ENCODE measurements around the gene TMCC2.
"Not testable (repeated sequence)": the region's sequence is repeated elsewhere in the genome, so short reads cannot be mapped to it uniquely, and the experiment has no call there.

The TMCC2 gene

GRCh38 chr1:205216588-205216987 is 11.2 kb upstream of the TMCC2 start:
- no peak for DNase-seq

DNA sequence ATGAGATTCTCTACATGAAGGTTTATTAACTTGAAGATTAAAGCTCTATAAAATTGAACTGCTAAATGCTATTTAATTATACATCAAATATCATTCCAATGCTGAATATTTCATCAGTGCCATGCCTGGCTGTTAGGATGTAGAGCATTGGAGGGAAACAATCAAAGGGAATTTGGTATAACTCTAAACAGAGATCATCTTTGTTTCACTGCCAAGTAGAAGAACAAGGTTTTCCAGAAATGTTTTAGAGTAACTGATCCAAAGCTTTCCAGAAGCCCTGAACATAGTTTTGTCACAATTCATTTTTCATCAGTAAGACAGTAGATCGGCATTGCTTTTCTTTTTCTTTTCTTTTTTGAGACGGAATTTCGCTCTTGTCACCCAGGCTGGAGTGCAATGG is 10.3 kb upstream of the TMCC2 start:
- no peak for DNase-seq

- no peak for DNase-seq
These were observed 7.3 kb upstream of the TMCC2 start for GRCh38 chr1:205220421-205220820.

DNA sequence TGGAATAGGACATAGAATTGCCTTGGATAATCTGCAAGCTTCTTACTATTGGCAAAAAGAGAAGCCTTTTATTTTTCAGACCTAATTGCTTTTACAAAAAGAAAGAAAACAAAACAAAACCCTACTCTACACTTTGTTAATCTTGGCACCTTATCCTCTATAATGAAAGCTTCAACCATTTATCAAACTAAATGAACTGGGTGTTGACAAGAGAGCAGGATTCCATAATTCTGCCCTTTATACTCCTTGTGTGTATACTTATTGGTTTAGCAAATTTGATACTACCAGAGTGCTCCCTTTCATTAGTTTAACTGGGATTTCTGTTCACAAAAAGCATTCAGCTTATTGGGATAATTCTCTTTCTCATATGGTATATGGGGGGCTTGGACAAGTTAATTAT is 3.0 kb upstream of the TMCC2 start:
- DNase-seq, result peak in 1 of 3 experiments; percentile 43

DNA sequence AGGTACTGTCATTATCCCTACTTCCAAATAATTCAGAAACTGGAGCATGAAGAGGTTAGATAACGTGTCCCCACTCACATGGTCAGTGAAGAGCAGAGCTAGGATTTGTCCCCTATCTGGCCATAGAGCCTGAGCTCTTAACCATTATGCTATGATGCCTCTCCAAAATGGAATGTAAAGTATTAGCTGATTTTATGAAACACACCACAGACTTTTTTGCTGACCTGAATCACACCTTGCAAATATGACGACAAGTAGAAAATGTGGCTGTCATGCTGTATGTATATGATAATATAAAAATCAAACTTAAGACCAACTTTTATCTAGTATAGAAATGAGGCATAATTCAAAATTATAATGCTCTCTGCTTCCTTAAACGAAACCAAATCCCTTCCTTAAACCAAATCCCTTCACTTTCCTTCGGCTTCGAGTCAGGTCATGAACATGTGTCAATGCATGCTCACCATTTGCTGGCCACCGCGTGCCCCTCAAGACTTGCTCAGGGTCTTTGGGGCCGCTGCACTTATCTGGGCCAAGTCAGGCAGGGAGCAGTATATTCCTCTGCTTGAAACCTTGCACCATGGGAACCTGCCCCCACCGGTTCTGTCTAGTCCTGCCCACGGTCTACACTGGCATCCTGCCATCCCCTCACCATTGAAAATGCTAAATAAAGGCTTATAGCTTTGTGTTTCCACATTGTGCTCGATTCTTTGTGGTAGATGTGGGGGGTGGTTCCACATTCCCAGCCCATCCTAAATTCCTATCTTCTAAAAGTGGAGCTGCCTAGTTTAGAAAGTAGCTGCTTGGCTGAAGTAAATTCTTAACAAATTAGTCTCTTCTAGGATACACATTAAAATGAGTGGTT is 1.6 kb upstream of the TMCC2 start:
- DNase-seq, result no peak

- DNase-seq, result peak; percentile 34 to 68 (median 39)
These were observed 720 bp upstream of the TMCC2 start for GRCh38 chr1:205226868-205227583.

GRCh38 chr1:205228093-205228521 is 361 bp downstream of the TMCC2 start:
- peak in 2 of 3 experiments; percentile 54 to 72 for DNase-seq

DNA sequence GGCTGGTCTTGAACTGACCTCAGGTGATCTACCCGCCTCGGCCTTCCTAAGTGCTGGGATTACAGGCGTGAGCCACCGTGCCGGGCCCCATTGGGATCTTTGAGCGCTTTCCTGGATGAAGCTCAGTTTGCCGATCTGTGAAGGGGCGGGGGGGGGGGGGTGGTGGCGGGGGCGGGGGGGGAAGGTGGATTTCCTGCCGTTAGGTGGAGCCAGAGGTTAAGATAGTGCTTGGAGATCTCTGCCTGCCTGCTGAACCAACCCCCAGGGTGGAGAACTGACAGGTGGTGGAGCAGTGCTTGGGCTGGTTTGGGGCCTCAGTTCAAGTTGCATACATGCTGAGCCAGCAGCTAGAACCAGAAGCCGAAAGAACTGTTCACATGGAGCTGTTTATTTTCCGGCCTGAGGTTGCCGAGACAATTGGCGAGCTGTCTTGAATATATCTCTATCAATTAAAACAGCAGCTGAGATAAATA is 1.7 kb downstream of the TMCC2 start:
- DNase-seq, result peak; percentile 67 to 96 (median 90)

DNA sequence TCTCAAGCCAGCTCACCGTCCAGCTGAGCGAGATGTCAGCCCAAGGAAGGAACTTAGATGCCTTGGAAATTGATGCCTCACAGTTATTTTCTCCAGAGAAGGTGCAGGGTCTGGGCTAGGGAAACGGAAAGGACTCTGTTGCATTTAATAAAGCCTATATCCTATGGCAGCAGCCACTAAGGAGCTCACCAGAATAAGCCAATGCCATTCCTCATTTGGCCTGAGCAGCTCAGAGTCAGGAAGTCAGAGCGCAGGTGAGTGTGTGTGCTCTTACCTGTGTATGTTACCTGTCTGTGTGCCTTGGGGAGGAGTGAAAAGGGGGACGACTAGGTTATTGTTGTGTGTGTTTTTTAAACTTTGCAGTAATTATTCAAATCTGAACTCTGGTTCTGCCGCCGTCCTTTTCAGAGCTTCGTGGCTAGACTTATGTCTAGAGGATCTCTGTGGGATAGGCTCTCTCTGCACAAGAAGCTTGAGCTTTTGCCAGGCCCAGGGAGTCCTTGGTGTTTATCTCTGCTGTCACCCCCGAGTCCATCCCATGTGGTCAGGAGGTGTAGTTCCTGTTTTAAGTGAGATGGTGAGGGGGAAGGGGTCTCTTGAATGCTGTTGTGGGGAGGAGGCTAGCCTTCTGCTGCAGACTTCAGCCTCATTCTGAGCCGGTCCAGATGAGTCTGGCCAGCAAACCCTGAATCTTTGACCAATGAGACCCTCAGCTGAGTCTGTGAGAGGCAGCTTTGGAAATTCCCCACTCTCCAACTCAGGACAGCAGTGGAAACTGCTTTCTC is 2.4 kb downstream of the TMCC2 start:
- DNase-seq, result peak in 2 of 3 experiments; percentile 60 to 74

DNA sequence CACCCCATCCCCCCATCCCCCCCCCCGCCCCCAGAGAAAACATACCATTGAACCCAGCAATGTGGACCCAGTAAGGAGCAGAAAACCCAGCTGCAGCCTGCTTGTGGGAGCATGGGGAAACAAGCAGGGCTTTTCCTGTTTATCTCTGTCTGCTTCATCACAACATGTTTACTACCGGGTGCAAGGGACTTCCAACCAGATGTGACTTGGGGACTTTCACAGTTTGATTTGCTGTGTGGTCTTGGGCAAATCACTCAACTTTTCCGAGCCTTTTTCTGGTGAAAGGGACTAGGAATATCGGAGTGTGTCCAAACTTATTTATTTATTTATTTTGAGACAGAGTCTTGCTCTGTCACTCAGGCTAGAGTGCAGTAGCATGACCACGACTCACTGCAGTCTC is 3.2 kb downstream of the TMCC2 start:
- DNase-seq, result no peak

- DNase-seq, result no peak
These were observed 4.5 kb downstream of the TMCC2 start for GRCh38 chr1:205232127-205232820.

DNA sequence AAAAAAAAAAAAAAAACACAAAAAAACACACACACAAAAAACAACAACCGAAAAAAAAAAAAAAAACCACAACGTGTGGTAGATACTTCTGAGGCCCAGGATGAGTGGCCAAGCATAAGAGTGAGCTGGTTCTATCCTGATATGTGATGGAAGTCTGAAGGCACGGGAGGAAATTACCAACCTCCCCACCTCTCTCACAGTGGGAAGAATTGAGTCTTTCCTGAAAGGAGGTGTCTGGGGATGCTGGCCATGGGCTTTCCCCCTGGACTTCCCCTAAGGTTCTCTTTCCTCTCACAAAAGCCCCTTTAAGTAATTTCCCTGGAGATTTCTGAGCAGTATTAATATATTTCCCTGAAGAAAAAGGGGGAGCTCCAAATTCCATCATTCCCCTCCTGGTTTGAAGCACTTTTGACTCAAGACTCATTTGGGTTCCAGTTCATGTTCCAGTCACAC is 5.2 kb downstream of the TMCC2 start:
- DNase-seq, result no peak

DNA sequence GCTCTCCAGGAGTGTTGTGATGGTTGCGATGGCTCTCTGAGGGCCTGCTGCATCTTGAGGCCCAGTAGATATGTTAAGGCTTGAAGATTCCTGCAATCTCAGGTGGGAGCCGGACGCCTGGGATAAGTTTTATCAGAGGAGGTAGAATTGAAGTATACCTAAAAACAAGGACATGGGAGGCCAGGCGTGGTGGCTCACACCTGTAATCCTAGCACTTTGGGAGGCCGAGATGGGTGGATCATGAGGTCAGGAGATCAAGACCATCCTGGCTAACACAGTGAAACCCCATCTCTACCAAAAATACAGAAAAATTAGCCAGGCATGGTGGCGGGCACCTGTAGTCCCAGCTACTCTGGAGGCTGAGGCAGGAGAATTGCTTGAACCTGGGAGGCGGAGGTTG is 6.2 kb downstream of the TMCC2 start:
- not testable (repeated sequence) for DNase-seq

GRCh38 chr1:205235951-205236350 is 8.2 kb downstream of the TMCC2 start:
- no peak for DNase-seq

DNA sequence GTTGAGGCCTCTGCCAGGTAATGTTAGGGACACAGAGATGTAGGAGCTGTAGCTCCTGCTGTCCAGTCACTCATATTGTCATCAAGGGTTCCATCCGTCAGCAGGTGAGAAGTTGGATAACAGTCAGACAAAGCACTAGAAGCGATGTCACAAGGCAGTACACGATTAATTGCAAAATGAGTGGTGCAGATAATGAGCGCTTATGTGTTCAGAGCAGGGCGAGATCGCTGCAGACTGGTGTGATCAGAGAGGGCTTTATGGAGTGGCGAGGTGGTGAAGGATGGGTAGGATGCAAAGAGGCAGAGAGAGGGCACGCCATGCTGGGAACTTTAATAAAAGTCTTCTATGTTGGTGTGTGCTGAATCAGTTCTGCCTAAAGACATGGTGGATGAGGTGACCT is 8.8 kb downstream of the TMCC2 start:
- peak in 1 of 3 experiments; percentile 50 for DNase-seq

GRCh38 chr1:205236951-205237475 is 9.3 kb downstream of the TMCC2 start:
- no peak for DNase-seq

DNA sequence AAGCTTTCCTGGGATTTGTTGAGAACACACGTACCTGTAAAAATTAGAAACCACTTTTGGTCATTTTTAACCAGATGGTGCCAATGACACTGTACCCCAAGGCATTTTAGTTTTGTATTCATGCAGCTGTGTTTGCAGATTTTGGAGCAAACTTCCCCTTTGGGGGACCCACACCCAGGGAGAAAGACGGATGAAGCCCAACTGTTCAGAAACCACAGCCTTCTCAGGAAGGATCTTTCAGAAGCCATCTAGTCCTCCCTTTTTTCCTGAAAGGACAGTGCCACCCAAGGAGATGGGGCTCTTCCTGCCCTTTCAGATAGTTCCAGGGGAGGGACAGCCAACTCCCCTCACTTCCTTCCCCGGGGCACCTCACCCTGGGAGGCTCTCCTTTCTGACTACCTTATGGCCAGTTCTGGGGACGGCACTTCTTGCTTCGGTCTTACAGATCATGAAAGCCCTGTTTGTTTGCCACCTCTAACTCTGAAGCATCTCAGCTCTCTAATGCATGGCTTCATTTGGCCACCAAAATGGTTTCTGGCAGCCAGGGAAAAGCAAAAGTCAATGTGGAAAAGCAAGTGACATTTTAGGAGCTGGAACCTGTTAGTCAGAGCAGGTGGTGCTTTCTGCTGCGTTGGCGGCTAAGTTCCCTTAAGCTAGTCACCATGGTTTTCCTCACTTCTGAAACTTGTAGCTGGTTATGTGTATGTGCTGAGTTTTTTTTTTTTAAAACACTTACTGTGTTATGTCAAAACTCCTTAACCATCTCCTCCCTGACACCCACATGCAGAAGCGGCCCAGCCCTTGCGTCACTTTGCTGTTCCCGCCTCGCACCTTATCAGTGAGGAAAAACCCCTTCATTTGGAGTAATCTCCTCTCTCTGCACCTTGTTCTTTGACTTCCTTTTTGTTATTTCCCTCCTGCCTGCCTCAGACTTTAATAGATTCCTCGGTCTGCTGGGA is 10.1 kb downstream of the TMCC2 start:
- no peak for DNase-seq

- DNase-seq, result no peak
These were observed 11.3 kb downstream of the TMCC2 start for GRCh38 chr1:205239078-205239477.

DNA sequence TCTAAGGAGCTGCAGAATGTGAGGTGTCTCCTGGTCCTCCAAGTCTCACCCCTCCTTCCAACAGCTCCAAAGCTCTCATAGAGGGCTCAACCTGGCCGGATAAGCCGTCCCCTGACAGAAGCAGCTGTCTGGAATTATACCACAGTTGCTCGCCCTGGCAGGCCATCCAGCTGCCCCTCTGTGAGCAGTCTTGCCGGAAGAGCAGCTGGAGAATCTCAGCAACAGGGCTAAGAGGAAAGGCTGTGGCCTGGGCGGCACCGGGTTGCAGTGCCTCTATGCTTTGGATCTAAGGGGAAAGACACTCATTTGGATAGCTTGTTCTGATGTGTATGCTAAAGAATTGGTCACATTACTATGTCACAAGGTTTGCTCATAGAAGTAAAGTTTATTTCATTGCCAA is 12.4 kb downstream of the TMCC2 start:
- no peak for DNase-seq

- DNase-seq, result no peak
These were observed 12.8 kb downstream of the TMCC2 start for GRCh38 chr1:205240569-205240968.

Measured in NCI-H1417 (cell line).